Activated T-cell treated with anti-CD3 and anti-CD28 coated beads, Interleukin-2, amount 50 U/mL, for 48 hours (primary cell): Measurements from ENCODE around the gene CLN3.
"Not testable (repeated sequence)": the region's sequence is repeated elsewhere in the genome, so short reads cannot be mapped to it uniquely, and the experiment has no call there.

Experiments
- DNase-seq, 2 experiments: peaks; one replicate each; pipeline ENCODE4 v3.0.0-alpha.2; 2020

The CLN3 gene

GRCh38 chr16:28494121-28494851 lies 2.4 kb upstream of the CLN3 start, which contains the start of gene APOBR:
Gene APOBR, plus strand, starts transcription at chr16:28494643. Its CDS starts 39 bp downstream, at chr16:28494682.
- peak; percentile 88 to 89 for DNase-seq

GRCh38 chr16:28492511-28492910 lies 637 bp upstream of the CLN3 start:
- no peak for DNase-seq

- DNase-seq = peak; percentile 41 to 44
Observed at GRCh38 chr16:28491230-28491969, 474 bp downstream of the CLN3 start.

GRCh38 chr16:28486266-28486665 lies 5.6 kb downstream of the CLN3 start:
- DNase-seq = no peak

- DNase-seq = not testable (repeated sequence)
Observed at GRCh38 chr16:28483361-28483760, 8.5 kb downstream of the CLN3 start.

- DNase-seq = no peak
Observed at GRCh38 chr16:28482026-28482425, 9.8 kb downstream of the CLN3 start.

GRCh38 chr16:28478506-28479180 lies 13.2 kb downstream of the CLN3 start:
- DNase-seq = no peak

- no peak for DNase-seq
Observed at GRCh38 chr16:28477311-28477920, 14.5 kb downstream of the CLN3 start.

- no peak for DNase-seq
Observed at GRCh38 chr16:28475221-28475620, 16.7 kb downstream of the CLN3 start.

- DNase-seq = no peak
Observed at GRCh38 chr16:28473714-28474265, 18.1 kb downstream of the CLN3 start.

- DNase-seq = not testable (repeated sequence)
Observed at GRCh38 chr16:28447081-28447480, 44.8 kb downstream of the CLN3 start.

GRCh38 chr16:28446388-28446787 lies 45.5 kb downstream of the CLN3 start:
- DNase-seq = not testable (repeated sequence)

GRCh38 chr16:28443943-28444342 lies 47.9 kb downstream of the CLN3 start:
- not testable (repeated sequence) for DNase-seq

- not testable (repeated sequence) for DNase-seq
Observed at GRCh38 chr16:28438899-28439298, 53.0 kb downstream of the CLN3 start.

- not testable (repeated sequence) for DNase-seq
Observed at GRCh38 chr16:28435340-28435739, 56.5 kb downstream of the CLN3 start.
